Neural cell (in vitro differentiated cells): ENCODE data around the gene PPP3CA. TPM values are rescaled to one million over a fixed set of nuclear protein-coding genes. Genes with fewer than 3 reads are reported as not detected.
"Not testable (repeated sequence)": the region's sequence is repeated elsewhere in the genome, so short reads cannot be mapped to it uniquely, and the experiment has no call there.

ENCODE experiments used
- H2AFZ ChIP-seq: fragments of 200-600, 300-800 bp; sonication (generic), shearing (Covaris generic); 2 replicates; pipeline ENCODE4 v1.6.0; 2014; ENCODE audit warnings: low read depth, mild to moderate bottlenecking, antibody characterized with exemption, low read length, moderate library complexity
- H3F3A ChIP-seq: fragments of 200-600 bp; shearing (Covaris generic); 2 replicates; pipeline ENCODE4 v1.6.1; 2016; ENCODE audit warnings: mild to moderate bottlenecking, moderate library complexity, mixed read lengths, antibody characterized with exemption, low read length; ENCODE audit not compliant: insufficient read depth, poor library complexity, severe bottlenecking
- H3K27ac ChIP-seq: fragments of 200-600, 300-800 bp; sonication (generic), shearing (Covaris generic); 2 replicates; pipeline ENCODE4 v1.5.1; 2014; ENCODE audit warnings: mild to moderate bottlenecking, low read length, moderate library complexity
- H3K27me3 ChIP-seq: fragments of 300-800, 200-600 bp; sonication (generic), shearing (Covaris generic); 2 replicates; pipeline ENCODE4 v1.6.0; 2014; ENCODE audit warnings: mild to moderate bottlenecking, low read depth, low read length, moderate library complexity; ENCODE audit not compliant: insufficient read depth
- H3K36me3 ChIP-seq: fragments of 300-800, 200-600 bp; sonication (generic), shearing (Covaris generic); 2 replicates; pipeline ENCODE4 v1.5.1; 2014; ENCODE audit warnings: mild to moderate bottlenecking, antibody characterized with exemption, low read length, moderate library complexity; ENCODE audit not compliant: insufficient read depth
- H3K4me2 ChIP-seq: fragments of 300-800, 200-600 bp; sonication (generic), shearing (Covaris generic); 2 replicates; pipeline ENCODE4 v1.6.0; 2014; ENCODE audit warnings: mild to moderate bottlenecking, low read length
- H3K4me3 ChIP-seq: fragments of 300-800, 200-600 bp; sonication (generic), shearing (Covaris generic); 2 replicates; pipeline ENCODE4 v1.5.1; 2014; ENCODE audit warnings: mild to moderate bottlenecking, low read length, moderate library complexity
- H3K79me2 ChIP-seq: fragments of 200-600 bp; shearing (Covaris generic); replicated peaks from 2 replicates; pipeline ENCODE4 v1.6.0; 2014; ENCODE audit warnings: mild to moderate bottlenecking, low read length, moderate library complexity; ENCODE audit not compliant: insufficient read depth
- H3K9ac ChIP-seq: fragments of 300-800, 200-600 bp; sonication (generic), shearing (Covaris generic); 2 replicates; pipeline ENCODE4 v1.6.1; 2016; ENCODE audit warnings: mild to moderate bottlenecking, low read length, mixed read lengths
- H3K9me2 ChIP-seq: fragments of 200-600 bp; shearing (Covaris generic); 2 replicates; pipeline ENCODE4 v1.6.1; 2016; ENCODE audit warnings: mild to moderate bottlenecking, low read length, mixed read lengths; ENCODE audit not compliant: insufficient read depth
- H3K9me3 ChIP-seq: fragments of 200-600, 300-800 bp; sonication (generic), shearing (Covaris generic); 2 replicates; pipeline ENCODE4 v1.6.1; 2016; ENCODE audit warnings: mild to moderate bottlenecking, mixed run types, low read length, moderate library complexity, mixed read lengths
- H4K20me1 ChIP-seq: fragments of 200-600 bp; shearing (Covaris generic); 2 replicates; pipeline ENCODE4 v1.6.1; 2016; ENCODE audit warnings: mild to moderate bottlenecking, mixed run types; ENCODE audit not compliant: insufficient read depth
- EP300 ChIP-seq: fragments of 450-650 bp; conservative IDR thresholded peaks from 2 replicates; pipeline ENCODE4 v1.6.1; 2014; ENCODE audit warnings: antibody characterized with exemption, mild to moderate bottlenecking, moderate library complexity; ENCODE audit not compliant: poor library complexity, severe bottlenecking
- EZH2 ChIP-seq: fragments of 200-600, 300-800 bp; shearing (Covaris generic), sonication (generic); IDR thresholded peaks from 2 replicates; pipeline ENCODE4 v1.6.1; 2014; ENCODE audit warnings: antibody characterized with exemption, low read length, borderline replicate concordance, mild to moderate bottlenecking; ENCODE audit not compliant: insufficient read depth, poor library complexity, severe bottlenecking
- MXI1 ChIP-seq: fragments of 450-650 bp; conservative IDR thresholded peaks from 2 replicates; pipeline ENCODE4 v1.6.1; 2014; ENCODE audit warnings: antibody characterized with exemption, mild to moderate bottlenecking; ENCODE audit not compliant: poor library complexity, severe bottlenecking
- POLR2AphosphoS5 ChIP-seq: IDR thresholded peaks from 2 replicates; pipeline ENCODE4 v1.6.1; 2012
- RAD21 ChIP-seq: fragments of 450-650 bp; conservative IDR thresholded peaks from 2 replicates; pipeline ENCODE4 v1.6.1; 2014; ENCODE audit warnings: antibody characterized with exemption, mild to moderate bottlenecking, moderate library complexity
- SMC3 ChIP-seq: fragments of 450-650 bp; conservative IDR thresholded peaks from 2 replicates; pipeline ENCODE4 v1.6.1; 2014; ENCODE audit warnings: antibody characterized with exemption, mild to moderate bottlenecking, moderate library complexity; ENCODE audit not compliant: poor library complexity
- TAF1 ChIP-seq: IDR thresholded peaks from 2 replicates; pipeline ENCODE4 v1.6.1; 2012; ENCODE audit warnings: low read depth
- polyA plus RNA-seq: library from polyadenylated mRNA; depleted of rRNA; stranded (reverse); fragments of >200 nt; gene quantifications from 2 replicates; pipeline ENCODE4 v1.2.3, GENCODE V29; 2014
- TF ChIP-seq, protein P1 (sequence below): IDR thresholded peaks from 2 replicates; pipeline ENCODE4 v1.6.1; 2012; ENCODE audit warnings: borderline replicate concordance
- TF ChIP-seq, protein P2 (sequence below): fragments of 450-650 bp; IDR thresholded peaks from 2 replicates; pipeline ENCODE4 v1.5.1; 2014; ENCODE audit warnings: antibody characterized with exemption, mild to moderate bottlenecking, moderate library complexity; ENCODE audit not compliant: poor library complexity, severe bottlenecking

Gene PPP3CA
- polyA plus RNA-seq, 1 donor from 2014 or later = 78.2 TPM

DNA sequence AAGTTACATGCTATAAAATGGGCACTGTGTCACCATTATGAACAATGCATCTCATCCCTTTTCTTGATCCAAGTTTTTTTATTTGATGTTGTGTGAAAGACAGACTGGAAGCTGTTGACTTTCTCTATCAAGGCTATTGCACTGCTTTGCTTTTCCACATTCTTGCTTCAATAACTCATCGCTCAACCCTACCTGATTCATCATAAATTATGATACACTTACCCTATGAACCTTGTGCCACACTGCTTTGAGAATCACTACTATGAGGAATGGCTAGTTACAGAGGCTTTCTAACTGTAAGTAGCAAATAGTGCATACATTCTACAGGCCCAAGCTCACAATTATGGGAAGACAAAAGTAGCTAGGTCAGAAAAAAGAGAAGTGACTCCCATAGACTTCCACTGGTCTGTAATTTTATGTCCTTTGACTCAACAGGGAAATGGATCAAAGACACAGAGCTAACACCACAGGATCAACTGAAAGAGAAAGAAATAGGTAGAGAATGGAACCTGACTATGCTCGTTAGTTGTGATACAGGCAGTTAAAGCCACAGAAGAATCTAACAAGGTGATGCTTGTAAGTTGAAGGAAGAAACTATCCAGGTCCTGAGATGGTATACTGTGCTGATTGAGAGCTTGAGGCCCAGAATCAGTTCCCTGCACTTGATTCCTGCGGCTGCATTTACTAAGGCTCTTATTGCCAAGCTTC, 163.5 kb downstream of the PPP3CA start:
- Histone ChIP-seq H3K27me3 (no peaks in the 10 kb centered on the region), H3K27ac (no peak overlapping the region), H3K9ac (no peak overlapping the region), H3F3A (no peaks in the 10 kb centered on the region), H3K4me3 (no peak overlapping the region), H3K9me3 (no peaks in the 10 kb centered on the region), H3K9me2 (no peaks in the 10 kb centered on the region), H2AFZ (no peak overlapping the region), H3K4me2 (no peak overlapping the region), H3K36me3 (peaks cover 7% of the 10 kb centered on the region), H4K20me1 (no peaks in the 10 kb centered on the region), H3K79me2 (no peaks in the 10 kb centered on the region)
- TF ChIP-seq TAF1 (no peak), EP300 (no peak), SMC3 (no peak), POLR2AphosphoS5 (no peak), RAD21 (no peak), EZH2 (no peak), MXI1 (no peak)
- TF ChIP-seq, protein P1, sequence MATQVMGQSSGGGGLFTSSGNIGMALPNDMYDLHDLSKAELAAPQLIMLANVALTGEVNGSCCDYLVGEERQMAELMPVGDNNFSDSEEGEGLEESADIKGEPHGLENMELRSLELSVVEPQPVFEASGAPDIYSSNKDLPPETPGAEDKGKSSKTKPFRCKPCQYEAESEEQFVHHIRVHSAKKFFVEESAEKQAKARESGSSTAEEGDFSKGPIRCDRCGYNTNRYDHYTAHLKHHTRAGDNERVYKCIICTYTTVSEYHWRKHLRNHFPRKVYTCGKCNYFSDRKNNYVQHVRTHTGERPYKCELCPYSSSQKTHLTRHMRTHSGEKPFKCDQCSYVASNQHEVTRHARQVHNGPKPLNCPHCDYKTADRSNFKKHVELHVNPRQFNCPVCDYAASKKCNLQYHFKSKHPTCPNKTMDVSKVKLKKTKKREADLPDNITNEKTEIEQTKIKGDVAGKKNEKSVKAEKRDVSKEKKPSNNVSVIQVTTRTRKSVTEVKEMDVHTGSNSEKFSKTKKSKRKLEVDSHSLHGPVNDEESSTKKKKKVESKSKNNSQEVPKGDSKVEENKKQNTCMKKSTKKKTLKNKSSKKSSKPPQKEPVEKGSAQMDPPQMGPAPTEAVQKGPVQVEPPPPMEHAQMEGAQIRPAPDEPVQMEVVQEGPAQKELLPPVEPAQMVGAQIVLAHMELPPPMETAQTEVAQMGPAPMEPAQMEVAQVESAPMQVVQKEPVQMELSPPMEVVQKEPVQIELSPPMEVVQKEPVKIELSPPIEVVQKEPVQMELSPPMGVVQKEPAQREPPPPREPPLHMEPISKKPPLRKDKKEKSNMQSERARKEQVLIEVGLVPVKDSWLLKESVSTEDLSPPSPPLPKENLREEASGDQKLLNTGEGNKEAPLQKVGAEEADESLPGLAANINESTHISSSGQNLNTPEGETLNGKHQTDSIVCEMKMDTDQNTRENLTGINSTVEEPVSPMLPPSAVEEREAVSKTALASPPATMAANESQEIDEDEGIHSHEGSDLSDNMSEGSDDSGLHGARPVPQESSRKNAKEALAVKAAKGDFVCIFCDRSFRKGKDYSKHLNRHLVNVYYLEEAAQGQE = no peak
- TF ChIP-seq, protein P2, sequence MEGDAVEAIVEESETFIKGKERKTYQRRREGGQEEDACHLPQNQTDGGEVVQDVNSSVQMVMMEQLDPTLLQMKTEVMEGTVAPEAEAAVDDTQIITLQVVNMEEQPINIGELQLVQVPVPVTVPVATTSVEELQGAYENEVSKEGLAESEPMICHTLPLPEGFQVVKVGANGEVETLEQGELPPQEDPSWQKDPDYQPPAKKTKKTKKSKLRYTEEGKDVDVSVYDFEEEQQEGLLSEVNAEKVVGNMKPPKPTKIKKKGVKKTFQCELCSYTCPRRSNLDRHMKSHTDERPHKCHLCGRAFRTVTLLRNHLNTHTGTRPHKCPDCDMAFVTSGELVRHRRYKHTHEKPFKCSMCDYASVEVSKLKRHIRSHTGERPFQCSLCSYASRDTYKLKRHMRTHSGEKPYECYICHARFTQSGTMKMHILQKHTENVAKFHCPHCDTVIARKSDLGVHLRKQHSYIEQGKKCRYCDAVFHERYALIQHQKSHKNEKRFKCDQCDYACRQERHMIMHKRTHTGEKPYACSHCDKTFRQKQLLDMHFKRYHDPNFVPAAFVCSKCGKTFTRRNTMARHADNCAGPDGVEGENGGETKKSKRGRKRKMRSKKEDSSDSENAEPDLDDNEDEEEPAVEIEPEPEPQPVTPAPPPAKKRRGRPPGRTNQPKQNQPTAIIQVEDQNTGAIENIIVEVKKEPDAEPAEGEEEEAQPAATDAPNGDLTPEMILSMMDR = no peak

DNA sequence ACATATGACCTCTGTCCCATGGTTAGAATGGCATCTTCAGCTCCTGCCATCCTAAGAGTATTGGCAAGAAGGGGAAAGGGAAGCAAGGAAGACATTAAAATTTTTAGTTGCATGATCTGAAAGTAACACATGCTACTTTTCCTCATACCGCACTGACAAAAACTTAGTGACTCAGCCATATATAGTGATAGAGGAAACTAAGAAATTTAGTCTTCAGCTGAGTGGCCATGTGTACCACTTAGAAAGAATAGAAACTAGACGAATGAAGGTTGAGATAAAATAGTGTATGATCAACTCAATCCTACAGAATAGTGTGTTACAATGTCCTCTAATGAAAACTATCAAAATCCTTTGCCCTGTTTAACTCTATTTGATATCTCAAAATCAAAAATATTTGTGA, 164.1 kb downstream of the PPP3CA start:
- no peaks in the 10 kb centered on the region for H3K79me2 ChIP-seq
- no peaks in the 10 kb centered on the region for H3F3A ChIP-seq
- H3K27me3 ChIP-seq = no peaks in the 10 kb centered on the region
- H3K36me3 ChIP-seq = peaks cover 7% of the 10 kb centered on the region
- no peaks in the 10 kb centered on the region for H3K9me2 ChIP-seq
- no peaks in the 10 kb centered on the region for H4K20me1 ChIP-seq
- H3K27ac ChIP-seq = no peak overlapping the region
- no peak overlapping the region for H3K4me3 ChIP-seq
- H2AFZ ChIP-seq = no peak overlapping the region
- no peak overlapping the region for H3K9ac ChIP-seq
- TF ChIP-seq, protein P1 = no peak
- TF ChIP-seq POLR2AphosphoS5 = no peak
- no peak for TF ChIP-seq MXI1
- TF ChIP-seq EP300 = no peak
- TF ChIP-seq, protein P2 = no peak
- TF ChIP-seq TAF1 = no peak
- no peak for TF ChIP-seq SMC3
- TF ChIP-seq RAD21 = no peak
- TF ChIP-seq EZH2 = no peak
- H3K9me3 ChIP-seq = no peaks in the 10 kb centered on the region
- H3K4me2 ChIP-seq = no peak overlapping the region

- H3K79me2 ChIP-seq, H3K27ac ChIP-seq, H3K4me3 ChIP-seq, H3K9me2 ChIP-seq, H3K4me2 ChIP-seq, H3F3A ChIP-seq, H3K9me3 ChIP-seq, H3K27me3 ChIP-seq, H4K20me1 ChIP-seq, H3K9ac ChIP-seq, H3K36me3 ChIP-seq, H2AFZ ChIP-seq: not testable (repeated sequence)
Observed at GRCh38 chr4:101182688-101183087, 164.6 kb downstream of the PPP3CA start.
